DOHH2 (cell line): ENCODE measurements around the gene ZNFX1.

Experiments used
- H3F3A ChIP-seq: fragments of 200-600 bp; sonication (generic), shearing (Covaris generic); 2 replicates; pipeline ENCODE4 v1.6.0; 2016; ENCODE audit warnings: antibody characterized with exemption, mild to moderate bottlenecking; ENCODE audit not compliant: control insufficient read depth, insufficient read depth
- H3K27ac ChIP-seq: fragments of 200-600 bp; sonication (generic); 2 replicates; pipeline ENCODE4 v1.5.1; 2014; ENCODE audit warnings: low read depth, mild to moderate bottlenecking, low read length, moderate library complexity
- H3K27me3 ChIP-seq: fragments of 200-600 bp; sonication (generic); 2 replicates; pipeline ENCODE4 v1.6.1; 2014; ENCODE audit warnings: mild to moderate bottlenecking, low read length, mixed read lengths; ENCODE audit not compliant: control insufficient read depth
- H3K36me3 ChIP-seq: fragments of 200-600 bp; sonication (generic); 2 replicates; pipeline ENCODE4 v1.6.1; 2014; ENCODE audit warnings: mild to moderate bottlenecking, low read length, moderate library complexity, mixed read lengths; ENCODE audit not compliant: control insufficient read depth
- H3K4me1 ChIP-seq: fragments of 200-600 bp; sonication (generic); 2 replicates; pipeline ENCODE4 v1.6.1; 2014; ENCODE audit warnings: mild to moderate bottlenecking, low read length, mixed read lengths; ENCODE audit not compliant: control insufficient read depth
- H3K4me2 ChIP-seq: fragments of 200-600 bp; sonication (generic); 2 replicates; pipeline ENCODE4 v1.6.0; 2014; ENCODE audit warnings: mild to moderate bottlenecking, low read length, moderate library complexity
- H3K4me3 ChIP-seq: fragments of 200-600 bp; sonication (generic); 2 replicates; pipeline ENCODE4 v1.5.1; 2014; ENCODE audit warnings: mild to moderate bottlenecking, low read length, mixed read lengths
- H3K79me2 ChIP-seq: fragments of 200-600 bp; sonication (generic); 2 replicates; pipeline ENCODE4 v1.6.1; 2014; ENCODE audit warnings: mild to moderate bottlenecking, low read length, mixed read lengths; ENCODE audit not compliant: control insufficient read depth
- H3K9me2 ChIP-seq: fragments of 200-600 bp; sonication (generic); replicated peaks from 2 replicates; pipeline ENCODE4 v1.6.1; 2014; ENCODE audit warnings: mild to moderate bottlenecking, low read length, mixed read lengths; ENCODE audit not compliant: control insufficient read depth
- H3K9me3 ChIP-seq: fragments of 200-600 bp; sonication (generic); 2 replicates; pipeline ENCODE4 v1.6.1; 2014; ENCODE audit warnings: antibody characterized with exemption, low read length, mixed read lengths; ENCODE audit not compliant: control insufficient read depth, insufficient read depth
- H4K20me1 ChIP-seq: fragments of 200-600 bp; sonication (generic); 2 replicates; pipeline ENCODE4 v1.6.0; 2014; ENCODE audit warnings: low read depth, mild to moderate bottlenecking, antibody characterized with exemption, low read length, moderate library complexity; ENCODE audit not compliant: control insufficient read depth, insufficient read depth
- CTCF ChIP-seq: fragments of 200-600 bp; sonication (generic); IDR thresholded peaks from one replicate; pipeline ENCODE4 v1.5.1; 2014; ENCODE audit warnings: antibody characterized with exemption, mild to moderate bottlenecking, low read depth, low read length; ENCODE audit not compliant: poor library complexity, severe bottlenecking
- EZH2phosphoT487 ChIP-seq: fragments of 200-600 bp; sonication (generic); IDR thresholded peaks from 2 replicates; pipeline ENCODE4 v1.6.1; 2017; ENCODE audit warnings: borderline replicate concordance, mild to moderate bottlenecking, antibody characterized with exemption, low read length, moderate library complexity, mixed read lengths

Gene ZNFX1

GRCh38 chr20:49286689-49287551 is 9.1 kb upstream of the ZNFX1 start:
- Histone ChIP-seq H3K36me3 (peaks cover 100% of the 10 kb centered on the region), H3K4me2 (peak overlapping the region; percentile 96; the same call in 1 of the 2 replicates), H3K27ac (peak overlapping the region; percentile 32; the same call in 1 of the 2 replicates), H3F3A (peaks cover 100% of the 10 kb centered on the region), H3K4me3 (peak overlapping the region; percentile 0; the same call in 1 of the 2 replicates), H3K27me3 (no peaks in the 10 kb centered on the region), H3K79me2 (peaks cover 61% of the 10 kb centered on the region), H4K20me1 (peaks cover 65% of the 10 kb centered on the region), H3K4me1 (peaks cover 58% of the 10 kb centered on the region), H3K9me2 (no peaks in the 10 kb centered on the region), H3K9me3 (no peaks in the 10 kb centered on the region)
- TF ChIP-seq EZH2phosphoT487, result no peak
- no peak for TF ChIP-seq CTCF

GRCh38 chr20:49285813-49286494 is 8.1 kb upstream of the ZNFX1 start:
- H3F3A ChIP-seq, result peaks cover 100% of the 10 kb centered on the region

GRCh38 chr20:49285233-49285668 is 7.4 kb upstream of the ZNFX1 start:
- Histone ChIP-seq H3K36me3 (peaks cover 100% of the 10 kb centered on the region), H3K9me2 (no peaks in the 10 kb centered on the region), H3K4me2 (peak overlapping the region; percentile 96), H3K79me2 (peaks cover 77% of the 10 kb centered on the region), H3K27me3 (no peaks in the 10 kb centered on the region), H3K4me3 (peak overlapping the region; percentile 29), H3K4me1 (peaks cover 75% of the 10 kb centered on the region), H3F3A (peaks cover 100% of the 10 kb centered on the region), H3K27ac (0 out of 2 replicates have a peak overlapping the region, but pooled peaks have one; percentile 32), H4K20me1 (peaks cover 78% of the 10 kb centered on the region), H3K9me3 (peaks cover 3% of the 10 kb centered on the region; the same call in 1 of the 2 replicates)
- no peak for TF ChIP-seq EZH2phosphoT487

More at GRCh38 chr20:49285813-49286494, 8.1 kb upstream of the ZNFX1 start:
- no peaks in the 10 kb centered on the region for H3K9me2 ChIP-seq
- no peak for TF ChIP-seq CTCF
- TF ChIP-seq EZH2phosphoT487, result no peak
- peaks cover 68% of the 10 kb centered on the region for H3K4me1 ChIP-seq
- H3K36me3 ChIP-seq, result peaks cover 100% of the 10 kb centered on the region
- H3K79me2 ChIP-seq, result peaks cover 70% of the 10 kb centered on the region
- H3K27me3 ChIP-seq, result no peaks in the 10 kb centered on the region
- peak overlapping the region; percentile 29 for H3K4me3 ChIP-seq
- peak overlapping the region; percentile 32 for H3K27ac ChIP-seq
- H3K4me2 ChIP-seq, result peak overlapping the region; percentile 96
- peaks cover under 1% of the 10 kb centered on the region; the same call in 1 of the 2 replicates for H3K9me3 ChIP-seq
- peaks cover 75% of the 10 kb centered on the region for H4K20me1 ChIP-seq
